Ishikawa (cell line): ENCODE results near the gene TECTB.

Experiments used
- CEBPB ChIP-seq: IDR thresholded peaks from 2 replicates; pipeline ENCODE4 v1.6.1; 2012
- CREB1 ChIP-seq: IDR thresholded peaks from 2 replicates; pipeline ENCODE4 v1.6.1; 2012; ENCODE audit warnings: low read depth
- EGR1 ChIP-seq: IDR thresholded peaks from 2 replicates; pipeline ENCODE4 v1.6.1; 2012
- FOXM1 ChIP-seq: IDR thresholded peaks from 2 replicates; pipeline ENCODE4 v1.6.1; 2012; ENCODE audit warnings: low read depth, borderline replicate concordance
- MAX ChIP-seq: IDR thresholded peaks from 2 replicates; pipeline ENCODE4 v1.6.1; 2012
- NFIC ChIP-seq: IDR thresholded peaks from 2 replicates; pipeline ENCODE4 v1.6.1; 2012
- TAF1 ChIP-seq: IDR thresholded peaks from 2 replicates; pipeline ENCODE4 v1.6.1; 2012; ENCODE audit warnings: low read depth, mild to moderate bottlenecking
- TEAD4 ChIP-seq: IDR thresholded peaks from 2 replicates; pipeline ENCODE4 v1.6.1; 2012
- YY1 ChIP-seq: IDR thresholded peaks from 2 replicates; pipeline ENCODE4 v1.6.1; 2012; ENCODE audit warnings: low read depth
- ZBTB7A ChIP-seq: IDR thresholded peaks from 2 replicates; pipeline ENCODE4 v1.6.1; 2012; ENCODE audit warnings: low read depth

GRCh38 chr10:112289373-112290053 is 6.3 kb downstream of the TECTB start:
- TF ChIP-seq MAX (no peak), CREB1 (no peak), EGR1 (no peak), YY1 (no peak), TAF1 (no peak), TEAD4 (no peak), FOXM1 (no peak), ZBTB7A (no peak), CEBPB (no peak), NFIC (no peak)
